HEK293T (cell line): ENCODE measurements around the gene UBXN11.

Experiments used
- CTCF ChIA-PET: fragments of 350-600 bp; formaldehyde crosslinking; extraction: SDS; loops from one replicate; lab custom pipeline; 2021; ENCODE audit warnings: antibody characterized with exemption, inconsistent platforms; lab: Yijun Ruan, JAX
- POLR2A ChIA-PET: fragments of 350-600 bp; formaldehyde crosslinking; extraction: SDS; loops from one replicate; lab custom pipeline; 2020; ENCODE audit warnings: antibody characterized with exemption, inconsistent platforms; lab: Yijun Ruan, JAX
- DNase-seq: peaks from one replicate; pipeline ENCODE4 v3.0.0; 2012; ENCODE audit warnings: mixed read lengths; ENCODE audit errors: extremely low spot score
- ARNT ChIP-seq: fragments of 450-650 bp; IDR thresholded peaks from 2 replicates; pipeline ENCODE4 v1.6.1; 2017; ENCODE audit warnings: mild to moderate bottlenecking
- BHLHE40 ChIP-seq: fragments of 450-650 bp; IDR thresholded peaks from 2 replicates; pipeline ENCODE4 v1.6.1; 2016; ENCODE audit warnings: mild to moderate bottlenecking, moderate library complexity, borderline replicate concordance
- CTBP1 ChIP-seq: fragments of 450-650 bp; IDR thresholded peaks from 2 replicates; pipeline ENCODE4 v1.6.1; 2016; ENCODE audit warnings: borderline replicate concordance
- ELF4 ChIP-seq: fragments of 450-650 bp; IDR thresholded peaks from 2 replicates; pipeline ENCODE4 v1.6.1; 2017; ENCODE audit warnings: antibody characterized with exemption
- FOXA1 ChIP-seq: fragments of 450-650 bp; IDR thresholded peaks from 2 replicates; pipeline ENCODE4 v1.6.1; 2016; ENCODE audit warnings: mild to moderate bottlenecking
- FOXK2 ChIP-seq: fragments of 450-650 bp; IDR thresholded peaks from 2 replicates; pipeline ENCODE4 v1.6.1; 2016; ENCODE audit warnings: mild to moderate bottlenecking
- FOXM1 ChIP-seq: fragments of 450-650 bp; IDR thresholded peaks from 2 replicates; pipeline ENCODE4 v1.6.1; 2017; ENCODE audit warnings: mild to moderate bottlenecking, borderline replicate concordance
- HDGF ChIP-seq: fragments of 450-650 bp; IDR thresholded peaks from 2 replicates; pipeline ENCODE4 v1.6.1; 2017; ENCODE audit warnings: antibody characterized with exemption, borderline replicate concordance
- L3MBTL2 ChIP-seq: fragments of 450-650 bp; conservative IDR thresholded peaks from 2 replicates; pipeline ENCODE4 v1.6.1; 2016; ENCODE audit warnings: mild to moderate bottlenecking
- LEF1 ChIP-seq: fragments of 450-650 bp; IDR thresholded peaks from 2 replicates; pipeline ENCODE4 v1.6.1; 2017; ENCODE audit warnings: mild to moderate bottlenecking, borderline replicate concordance
- NFRKB ChIP-seq: fragments of 450-650 bp; IDR thresholded peaks from 2 replicates; pipeline ENCODE4 v1.6.1; 2016; ENCODE audit warnings: mild to moderate bottlenecking, moderate library complexity
- PKNOX1 ChIP-seq: fragments of 450-650 bp; IDR thresholded peaks from 2 replicates; pipeline ENCODE4 v1.6.1; 2016
- SP1 ChIP-seq: fragments of 450-650 bp; IDR thresholded peaks from 2 replicates; pipeline ENCODE4 v1.6.1; 2017
- SUZ12 ChIP-seq: fragments of 450-650 bp; IDR thresholded peaks from 2 replicates; pipeline ENCODE4 v1.6.1; 2016; ENCODE audit warnings: mild to moderate bottlenecking
- TARDBP ChIP-seq: fragments of 450-650 bp; IDR thresholded peaks from 2 replicates; pipeline ENCODE4 v1.6.1; 2016
- ZNF384 ChIP-seq: fragments of 450-650 bp; IDR thresholded peaks from 2 replicates; pipeline ENCODE4 v1.6.1; 2016

UBXN11 gene

GRCh38 chr1:26280333-26281042 is 25.9 kb downstream of the UBXN11 start:
- TF ChIP-seq L3MBTL2 = 0 out of 2 replicates have a peak, but pooled peaks have one; percentile 13
- no peak for TF ChIP-seq SUZ12
- no peak for TF ChIP-seq SP1
- CTCF ChIA-PET = interaction anchor here (1.1 to 1.4 kb wide), 3 partner anchors 8 to 84 kb away, joined by 3 to 5 read pairs (median 4); no protein-coding TSS in a partner anchor
- DNase-seq = no peak
- POLR2A ChIA-PET = interaction anchor here (0.7 kb wide), 2 partner anchors 34 to 106 kb away, joined by 3 read pairs; no protein-coding TSS in a partner anchor

GRCh38 chr1:26279456-26280332 is 26.7 kb downstream of the UBXN11 start, which contains the start of gene SH3BGRL3:
TSS of gene SH3BGRL3 (plus strand) at chr1:26280086. CDS start at chr1:26280156, 70 bp downstream.
- ChIA-PET POLR2A (interaction anchor here (0.7 to 1.1 kb wide), 4 partner anchors 13 to 130 kb away, joined by 3 read pairs; no protein-coding TSS in a partner anchor), CTCF (interaction anchor here (1.0 to 1.7 kb wide), 6 partner anchors 9 to 137 kb away, joined by 3 to 8 read pairs (median 4); partner anchors contain the start of gene CD52)
- DNase-seq = peak; percentile 79
- TF ChIP-seq L3MBTL2 (peak; percentile 86), BHLHE40 (no peak), ZNF384 (no peak)

- DNase-seq = no peak
- CTCF ChIA-PET = interaction anchor here (1.0 to 1.7 kb wide), 6 partner anchors 9 to 138 kb away, joined by 3 to 8 read pairs (median 4); partner anchors contain the start of gene CD52
- TF ChIP-seq ELF4 = no peak
- TF ChIP-seq ARNT = no peak
- no peak for TF ChIP-seq BHLHE40
- TF ChIP-seq FOXM1 = no peak
- TF ChIP-seq TARDBP = no peak
- no peak for TF ChIP-seq SUZ12
- no peak for TF ChIP-seq LEF1
- no peak for TF ChIP-seq L3MBTL2
- TF ChIP-seq FOXA1 = no peak
- no peak for TF ChIP-seq FOXK2
- no peak for TF ChIP-seq PKNOX1
- TF ChIP-seq ZNF384 = no peak
- POLR2A ChIA-PET = interaction anchor here (1.0 to 1.1 kb wide), 2 partner anchors 12 to 131 kb away, joined by 3 read pairs; no protein-coding TSS in a partner anchor
These were observed 27.5 kb downstream of the UBXN11 start for GRCh38 chr1:26278724-26279455.

- DNase-seq = no peak
- TF ChIP-seq L3MBTL2 (no peak), ZNF384 (no peak), HDGF (no peak), FOXK2 (no peak), TARDBP (no peak), NFRKB (no peak), FOXA1 (no peak), CTBP1 (no peak), LEF1 (no peak), SP1 (no peak), FOXM1 (no peak), PKNOX1 (no peak), ARNT (no peak), BHLHE40 (no peak), ELF4 (no peak), SUZ12 (no peak)
- POLR2A ChIA-PET = no interaction called here
- CTCF ChIA-PET = interaction anchor here (1.2 to 1.7 kb wide), 3 partner anchors 7 to 113 kb away, joined by 3 to 8 read pairs (median 5); no protein-coding TSS in a partner anchor
These were observed 28.1 kb downstream of the UBXN11 start for GRCh38 chr1:26278303-26278702.

- DNase-seq = no peak
- TF ChIP-seq SUZ12 (no peak), FOXM1 (no peak), PKNOX1 (no peak), FOXK2 (no peak), LEF1 (no peak), CTBP1 (no peak), ARNT (no peak), SP1 (no peak), L3MBTL2 (no peak), TARDBP (no peak), FOXA1 (no peak), ZNF384 (no peak), HDGF (no peak), NFRKB (no peak), BHLHE40 (no peak), ELF4 (no peak)
- ChIA-PET POLR2A (no interaction called here), CTCF (interaction anchor here (1.0 to 1.2 kb wide), 3 partner anchors 8 to 114 kb away, joined by 3 to 5 read pairs (median 3); no protein-coding TSS in a partner anchor)
These were observed 28.7 kb downstream of the UBXN11 start for GRCh38 chr1:26277719-26278118.
